D341Med (cell line): ENCODE results near the gene DPY19L2.
"Not testable (repeated sequence)": the region's sequence is repeated elsewhere in the genome, so short reads cannot be mapped to it uniquely, and the experiment has no call there.

Source experiments
- DNase-seq: peaks from one replicate; pipeline ENCODE4 v3.0.0; 2012; ENCODE audit warnings: low spot score

DPY19L2 gene

DNA sequence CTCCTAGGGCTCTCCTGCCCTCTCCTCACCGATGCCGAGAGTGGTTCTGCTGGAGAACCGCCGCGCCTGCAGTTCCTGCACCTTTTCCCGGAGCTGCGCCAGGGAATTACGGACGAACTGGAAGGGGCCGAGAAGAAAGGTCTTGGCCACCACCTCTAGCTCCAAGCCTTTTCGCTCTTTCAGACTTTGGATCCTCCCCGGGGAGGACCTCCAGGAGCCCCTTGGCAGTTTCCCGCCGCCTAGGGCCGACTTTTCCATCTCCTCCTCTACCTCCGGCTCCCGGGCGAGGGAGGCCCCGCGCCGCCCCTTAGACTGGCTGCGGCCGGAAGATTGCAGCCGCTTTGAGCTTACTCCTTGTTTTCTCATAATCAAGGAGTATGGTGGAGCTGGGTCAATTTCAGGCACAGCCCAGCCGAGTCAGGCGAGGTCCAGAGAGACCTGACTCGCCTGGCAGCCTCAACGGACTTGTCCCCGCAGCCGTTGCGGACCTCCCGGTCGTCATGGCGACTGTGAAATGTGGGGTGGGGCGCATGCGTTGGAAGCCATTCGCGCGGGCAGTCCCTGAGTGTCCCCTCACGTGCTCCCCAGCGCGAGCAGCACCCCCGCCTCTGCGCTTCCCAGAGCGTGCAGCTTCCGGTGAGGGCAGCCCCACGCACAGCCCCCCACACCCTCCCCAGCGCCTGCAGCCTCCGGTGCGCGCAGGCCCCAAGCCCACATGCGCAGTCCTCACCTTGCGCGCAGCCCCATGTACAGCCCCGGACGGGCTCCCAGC lies at the start of gene DPY19L2:
Gene DPY19L2 (minus strand): TSS at position 466 of the 772 bp plus-strand sequence. CDS start 100 bp downstream, at position 366.
- DNase-seq, result peak; percentile 66

DNA sequence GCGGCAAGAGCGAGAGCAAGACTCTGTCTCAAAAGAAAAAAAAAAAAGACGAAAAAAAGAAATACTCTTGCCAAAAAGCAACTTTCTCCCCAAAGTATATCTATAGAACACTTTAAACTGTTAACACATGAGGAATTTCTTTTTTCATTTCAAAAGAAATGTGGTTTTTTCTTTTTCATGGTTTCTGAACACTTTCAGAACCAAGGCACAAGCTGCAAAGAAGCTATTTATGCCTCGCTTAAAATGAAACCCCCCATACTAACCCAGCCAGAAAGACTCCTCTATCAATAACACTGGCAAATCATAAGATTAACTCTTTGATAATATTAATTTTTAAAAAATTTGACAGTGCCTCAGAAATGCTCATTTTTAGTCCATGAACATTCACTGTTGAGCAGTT lies 48.6 kb upstream of the DPY19L2 start:
- not testable (repeated sequence) for DNase-seq

DNA sequence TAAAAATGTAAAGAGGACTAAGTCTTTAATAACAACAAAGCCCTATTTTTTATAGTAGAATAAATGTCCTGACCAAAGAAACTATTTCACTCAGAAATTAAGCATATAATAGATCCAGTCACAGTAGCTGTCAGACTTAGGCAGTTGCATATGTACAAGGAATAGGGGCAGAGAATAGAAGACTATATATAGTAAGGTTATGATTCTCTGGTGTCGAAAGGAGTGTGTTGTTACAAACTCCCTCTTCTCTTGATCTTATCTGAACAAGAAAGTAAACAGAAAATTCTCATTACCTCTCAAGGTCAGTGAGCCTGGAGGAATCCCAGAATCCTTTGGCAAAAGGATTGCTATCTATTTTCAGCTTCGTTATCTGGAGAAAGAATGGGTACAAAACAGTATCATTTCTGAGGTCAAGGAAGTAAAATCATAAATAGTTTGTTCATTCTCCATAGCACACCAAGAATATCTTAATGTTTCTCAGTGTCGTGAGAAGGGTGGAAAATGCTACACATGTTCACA lies 46.9 kb upstream of the DPY19L2 start:
- not testable (repeated sequence) for DNase-seq

DNA sequence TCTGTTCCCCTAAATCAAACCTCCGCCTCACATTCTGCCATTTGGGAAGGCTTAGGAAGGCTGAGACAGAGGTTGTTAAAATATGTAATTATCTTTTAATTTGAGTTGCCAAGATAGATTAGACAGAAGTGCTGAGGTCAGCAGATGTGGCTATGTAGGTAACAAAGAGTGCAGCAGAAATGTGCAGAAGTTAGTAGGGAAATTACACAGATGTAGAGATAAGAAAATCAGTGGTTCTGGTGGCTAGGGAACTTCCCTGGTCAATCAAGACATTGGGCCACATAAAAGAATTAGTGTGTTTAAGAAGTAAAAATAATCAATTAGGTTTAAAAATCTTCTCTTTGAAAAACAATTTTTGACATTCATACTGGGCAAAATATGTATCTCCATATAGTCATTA lies 46.1 kb upstream of the DPY19L2 start:
- DNase-seq, result not testable (repeated sequence)

DNA sequence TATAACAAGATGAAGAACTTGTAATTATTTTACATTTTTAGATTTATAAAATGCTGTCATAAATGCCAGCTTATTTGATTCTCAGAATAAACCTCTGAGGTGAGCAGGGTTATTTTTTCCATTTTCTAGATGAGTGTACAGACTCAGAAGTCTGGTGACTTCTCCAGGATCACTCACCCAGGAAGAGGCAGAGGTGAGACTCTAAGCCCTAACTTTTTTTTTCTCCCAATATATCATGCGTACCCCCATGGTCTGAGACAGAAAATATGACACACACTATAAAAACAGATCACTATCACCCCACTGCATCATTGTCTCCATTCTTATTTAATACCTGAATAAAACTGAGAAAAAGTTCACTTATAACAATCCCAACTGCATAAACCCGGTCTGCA lies 45.4 kb upstream of the DPY19L2 start:
- not testable (repeated sequence) for DNase-seq

DNA sequence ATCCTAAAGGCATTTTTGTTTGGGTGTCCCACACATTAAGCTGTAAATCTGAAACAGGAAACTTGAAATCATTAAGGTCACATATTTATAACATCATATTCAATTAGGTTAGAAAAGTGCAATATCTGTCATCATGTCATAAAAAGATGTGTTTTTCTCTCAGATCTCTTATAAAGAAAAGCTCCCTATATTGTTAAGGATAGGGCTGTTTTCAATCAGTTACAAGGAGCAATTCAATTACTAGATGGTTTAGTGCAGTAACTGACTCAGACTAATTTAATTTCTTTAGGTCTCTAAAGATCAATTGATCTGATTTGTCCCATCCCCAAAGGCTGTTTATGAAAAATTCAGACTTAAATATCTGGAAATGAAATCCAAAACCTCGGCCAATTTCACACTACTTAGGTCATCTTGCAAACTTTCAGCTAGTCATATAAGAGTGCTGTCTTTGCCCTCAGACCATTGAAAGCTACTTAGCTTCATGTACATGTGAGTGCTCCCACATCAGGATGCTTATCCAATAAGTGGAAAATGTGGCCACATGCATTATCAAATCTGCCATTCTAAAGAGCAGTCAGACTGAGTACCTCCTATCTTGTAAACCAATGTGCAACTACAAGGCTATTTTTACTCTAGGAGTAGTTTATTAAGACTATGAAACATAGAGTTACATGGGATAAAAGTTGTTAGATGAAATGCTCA lies 44.8 kb upstream of the DPY19L2 start:
- DNase-seq, result not testable (repeated sequence)

DNA sequence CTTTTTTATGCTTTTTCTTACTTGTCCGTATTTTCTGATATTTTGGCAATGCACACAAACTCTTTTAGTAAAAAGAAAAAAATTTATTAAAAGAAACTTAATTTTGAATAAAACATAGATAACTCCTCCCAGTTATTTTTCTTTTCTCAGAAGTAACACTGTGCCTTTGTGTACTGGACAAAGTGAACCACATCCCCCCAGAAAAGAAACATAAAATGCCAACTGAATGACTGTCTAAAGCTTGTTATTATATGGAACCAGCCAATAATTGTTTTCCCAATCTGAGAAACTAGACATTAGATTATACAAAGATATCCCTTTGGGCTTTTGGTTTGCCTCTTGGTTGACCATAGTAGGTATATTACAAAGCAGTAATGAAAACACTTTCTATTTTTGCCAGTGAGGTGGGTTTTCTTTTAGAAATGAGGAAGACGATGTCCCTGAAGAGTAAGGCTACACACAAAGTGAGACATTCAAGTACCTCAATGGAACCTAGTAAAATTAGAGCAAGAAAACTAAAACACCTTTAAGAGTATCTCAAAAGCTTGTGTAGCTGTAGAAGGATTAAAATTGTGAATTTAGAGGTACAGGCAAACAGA lies 44.2 kb upstream of the DPY19L2 start:
- DNase-seq, result not testable (repeated sequence)

DNA sequence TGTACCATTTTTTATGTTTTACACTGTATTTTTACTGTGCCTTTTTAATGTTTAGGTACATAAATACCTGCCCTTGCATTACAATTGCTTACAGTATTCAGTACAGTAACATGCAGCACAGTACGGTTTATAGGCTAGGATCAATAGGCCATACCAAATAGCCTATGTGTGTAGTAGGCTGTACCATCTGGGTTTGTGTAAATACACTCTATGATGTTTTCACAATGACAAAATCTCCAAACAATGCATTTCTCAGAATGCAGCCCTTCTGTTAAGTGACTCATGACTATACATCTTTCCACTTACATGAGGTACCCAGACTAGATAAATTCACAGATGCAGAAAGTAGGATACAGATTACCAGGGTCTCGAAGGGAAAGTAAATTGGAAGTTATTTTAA lies 43.0 kb upstream of the DPY19L2 start:
- DNase-seq, result not testable (repeated sequence)

DNA sequence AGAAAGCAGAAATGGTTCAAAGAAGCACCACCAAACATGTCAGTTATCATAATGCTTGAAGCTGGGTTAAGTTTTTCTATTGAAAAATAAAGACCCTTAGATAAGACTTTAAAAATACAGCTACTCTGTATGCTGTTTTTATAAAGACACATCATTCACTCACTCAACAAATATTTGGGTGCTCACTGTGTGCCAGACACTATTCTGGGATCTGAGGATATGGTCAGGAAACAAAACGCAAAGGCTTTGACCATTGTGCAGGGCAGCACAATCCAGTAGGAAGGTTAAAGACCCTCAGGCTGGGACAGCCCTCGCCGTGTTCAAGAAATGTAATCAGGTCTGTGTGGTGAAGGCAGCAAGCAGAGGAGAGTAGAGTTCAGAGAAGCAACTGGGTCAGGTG lies 38.0 kb upstream of the DPY19L2 start:
- DNase-seq, result no peak

DNA sequence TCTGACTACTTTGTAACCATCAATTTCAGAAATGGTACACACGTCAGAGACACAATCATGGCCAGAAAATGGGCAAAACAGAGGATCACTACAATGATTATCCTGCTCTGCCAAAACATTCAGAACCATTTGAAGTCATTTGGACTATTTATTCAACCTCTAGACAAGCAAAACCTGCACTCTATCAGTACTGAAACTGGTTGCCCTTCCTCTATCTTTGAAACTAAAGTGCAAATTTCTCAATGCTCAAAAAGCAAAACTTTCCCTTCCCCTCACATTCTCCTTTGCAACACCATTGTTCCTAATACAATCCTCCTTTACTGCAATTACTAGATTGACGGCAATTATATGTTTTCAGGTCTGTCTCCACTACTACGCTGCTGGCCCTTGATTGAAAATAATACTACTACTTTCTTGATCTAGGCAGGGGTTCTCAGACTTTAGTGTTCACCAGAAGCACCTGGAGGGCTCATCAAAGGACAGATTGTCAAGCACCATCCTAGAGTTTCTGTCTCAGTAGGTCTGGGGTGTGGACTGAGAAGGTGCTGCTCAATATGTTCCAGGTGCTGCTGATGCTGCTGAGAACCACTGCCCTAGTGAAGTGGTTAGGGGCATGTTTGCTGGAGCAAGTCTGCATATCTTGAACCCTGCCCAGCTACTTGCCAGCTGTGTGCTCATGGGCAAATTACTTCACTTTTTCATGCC lies 31.5 kb upstream of the DPY19L2 start:
- DNase-seq, result not testable (repeated sequence)

DNA sequence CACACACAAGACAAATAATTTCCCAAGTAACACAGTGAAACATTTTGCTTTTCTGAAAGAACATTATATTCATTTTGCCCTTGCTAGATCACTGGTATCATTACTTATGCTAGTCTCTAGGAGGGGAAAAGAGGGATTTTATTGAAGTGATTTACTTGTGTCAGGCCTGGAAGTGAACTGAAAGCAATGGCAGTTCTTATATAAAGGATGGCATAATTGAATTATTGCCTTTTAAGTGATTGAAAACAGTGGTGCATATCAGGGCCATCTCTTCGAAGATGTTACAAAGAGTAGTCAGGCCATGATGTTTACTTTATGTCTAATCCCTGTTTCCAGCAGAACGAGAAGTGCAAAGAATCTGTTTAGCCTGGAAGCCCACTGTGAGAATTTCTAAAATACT lies 30.7 kb upstream of the DPY19L2 start:
- not testable (repeated sequence) for DNase-seq

DNA sequence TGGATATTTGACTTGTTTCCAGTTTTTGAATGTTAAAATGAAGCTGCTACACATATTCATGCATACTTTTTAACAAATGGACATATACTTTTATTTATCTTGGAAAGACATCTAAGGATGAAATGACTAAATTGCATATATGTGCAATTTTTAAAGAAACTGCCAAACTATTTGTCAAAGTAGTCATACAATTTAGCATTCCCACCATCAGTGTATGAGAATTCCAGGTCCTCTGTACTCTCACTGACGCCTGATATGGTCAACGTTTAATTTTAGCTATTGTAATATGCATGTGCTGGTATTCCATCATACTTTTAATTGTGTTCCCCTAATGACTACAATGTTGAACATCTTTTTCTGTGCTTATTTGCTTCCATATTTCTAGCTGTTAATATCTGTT lies 22.5 kb upstream of the DPY19L2 start:
- not testable (repeated sequence) for DNase-seq

DNA sequence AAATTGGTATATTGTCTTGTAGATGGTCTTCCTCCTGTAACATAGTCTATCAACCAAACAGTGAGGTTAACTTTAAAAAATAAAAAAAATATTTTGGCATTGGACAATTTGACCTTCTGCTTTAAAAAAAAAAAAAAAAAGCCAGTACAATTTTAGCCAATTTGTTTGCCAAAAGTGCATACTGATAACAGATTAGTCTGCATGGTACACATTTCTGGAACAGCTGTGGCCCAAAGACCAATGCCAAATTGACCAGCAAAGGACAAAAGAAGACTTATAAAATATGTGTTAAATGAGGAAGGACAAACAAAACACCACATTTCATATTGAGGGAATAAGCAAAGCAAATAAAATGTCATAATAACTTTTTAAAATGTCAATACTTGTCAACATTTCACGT lies 20.8 kb upstream of the DPY19L2 start:
- not testable (repeated sequence) for DNase-seq

DNA sequence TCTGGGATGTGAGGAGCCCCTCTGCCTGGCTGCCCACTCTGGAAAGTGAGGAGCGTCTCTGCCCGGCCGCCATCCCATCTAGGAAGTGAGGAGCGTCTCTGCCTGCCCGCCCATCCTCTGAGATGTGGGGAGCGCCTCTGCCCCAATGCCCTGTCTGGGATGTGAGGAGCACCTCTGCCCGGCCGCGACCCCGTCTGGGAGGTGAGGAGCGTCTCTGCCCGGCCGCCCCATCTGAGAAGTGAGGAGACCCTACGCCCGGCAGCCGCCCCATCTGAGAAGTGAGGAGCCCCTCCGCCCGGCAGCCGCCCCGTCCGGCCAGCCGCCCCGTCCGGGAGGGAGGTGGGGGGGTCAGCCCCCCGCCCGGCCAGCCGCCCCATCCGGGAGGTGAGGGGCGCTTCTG lies 18.3 kb upstream of the DPY19L2 start:
- DNase-seq, result not testable (repeated sequence)

DNA sequence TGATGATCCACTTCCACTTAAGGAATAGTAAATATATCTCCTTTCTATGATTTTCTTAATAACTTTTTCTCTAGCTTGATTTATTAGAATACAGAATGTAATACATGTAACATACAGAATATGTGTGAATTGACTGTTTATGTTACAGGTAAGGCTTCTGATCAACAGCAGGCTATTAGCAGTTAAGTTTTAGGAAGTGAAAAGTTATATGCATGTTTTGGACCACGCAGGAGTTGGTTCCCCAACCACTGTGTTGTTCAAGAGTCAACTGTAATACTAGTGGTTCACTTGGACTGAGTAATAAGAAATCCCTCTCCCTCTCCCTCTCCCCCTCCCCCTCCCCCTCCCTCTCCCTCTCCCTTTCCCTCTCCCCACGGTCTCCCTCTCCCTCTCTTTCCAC lies 17.5 kb upstream of the DPY19L2 start:
- not testable (repeated sequence) for DNase-seq

DNA sequence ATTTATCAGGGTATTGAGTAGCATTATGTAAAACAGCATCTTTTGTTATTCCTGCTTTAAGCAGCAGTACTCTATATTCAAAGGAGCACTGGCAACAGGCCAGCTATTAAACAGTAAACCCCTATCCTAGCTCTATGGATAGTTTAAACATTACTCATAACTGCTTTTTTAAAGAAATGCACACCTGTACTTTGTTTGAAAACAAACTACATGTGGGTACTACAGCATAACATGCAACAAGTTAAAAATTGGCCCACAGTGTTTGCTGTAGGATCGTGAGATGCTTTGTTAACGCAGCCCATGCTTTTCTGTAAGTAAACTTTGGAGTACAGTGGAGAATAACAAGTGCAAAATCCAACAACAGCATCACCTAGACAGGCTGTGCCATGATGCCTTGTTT lies 14.3 kb upstream of the DPY19L2 start:
- not testable (repeated sequence) for DNase-seq

DNA sequence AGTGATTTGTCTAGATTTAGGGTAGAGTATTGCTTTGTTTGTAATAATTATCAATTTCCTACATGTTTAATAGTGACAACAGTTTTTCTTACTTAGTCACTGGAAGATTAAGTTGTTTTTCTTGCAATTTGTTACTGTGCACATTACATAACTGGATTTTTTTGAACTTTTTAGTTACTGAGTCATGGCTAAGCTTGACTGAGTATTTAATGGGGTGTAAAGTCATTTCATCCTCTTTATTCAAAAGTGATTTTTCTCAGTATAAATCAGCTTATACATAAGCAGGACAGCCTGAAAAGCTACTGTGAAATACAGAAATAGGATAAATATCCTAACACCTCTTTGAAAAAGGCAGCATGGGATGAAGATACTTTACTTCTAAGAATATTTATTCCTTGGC lies 12.5 kb upstream of the DPY19L2 start:
- not testable (repeated sequence) for DNase-seq

DNA sequence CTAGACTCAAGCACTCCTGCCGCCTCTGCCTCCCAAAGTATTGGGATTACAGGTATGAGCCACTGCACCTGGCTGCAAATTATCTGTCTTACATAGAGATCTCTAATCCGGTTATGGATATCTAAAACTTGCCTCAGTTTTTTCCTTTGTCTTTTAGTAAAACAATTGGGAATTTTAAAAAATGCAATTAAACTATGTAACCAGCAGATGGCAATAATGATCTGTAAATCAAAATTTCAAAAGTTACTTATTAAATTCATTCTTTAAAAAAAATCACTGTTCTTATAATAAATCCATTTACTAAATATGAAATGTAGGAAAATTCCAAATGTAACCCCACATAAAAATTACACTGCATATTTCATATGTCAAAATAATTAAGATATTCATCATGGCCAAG lies 4.3 kb upstream of the DPY19L2 start:
- not testable (repeated sequence) for DNase-seq

DNA sequence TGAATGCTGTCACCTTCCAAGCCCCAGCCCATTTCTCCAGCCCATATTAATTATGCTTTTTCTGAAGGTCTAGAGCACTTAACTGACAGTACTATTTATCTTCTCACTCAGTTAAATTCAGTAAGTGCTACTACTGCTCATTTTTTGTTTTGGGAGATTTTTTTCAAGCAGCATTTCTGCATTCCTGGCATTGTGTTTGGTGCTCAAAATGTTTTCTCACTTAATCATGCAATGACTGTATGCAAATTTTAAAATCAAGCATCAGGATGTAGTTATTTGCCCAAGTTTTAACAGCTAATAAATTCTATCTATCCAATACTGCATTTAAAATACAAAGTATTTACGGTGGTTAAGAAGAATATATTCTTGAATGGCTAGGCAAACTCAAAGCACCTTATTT lies 1.6 kb upstream of the DPY19L2 start:
- not testable (repeated sequence) for DNase-seq

DNA sequence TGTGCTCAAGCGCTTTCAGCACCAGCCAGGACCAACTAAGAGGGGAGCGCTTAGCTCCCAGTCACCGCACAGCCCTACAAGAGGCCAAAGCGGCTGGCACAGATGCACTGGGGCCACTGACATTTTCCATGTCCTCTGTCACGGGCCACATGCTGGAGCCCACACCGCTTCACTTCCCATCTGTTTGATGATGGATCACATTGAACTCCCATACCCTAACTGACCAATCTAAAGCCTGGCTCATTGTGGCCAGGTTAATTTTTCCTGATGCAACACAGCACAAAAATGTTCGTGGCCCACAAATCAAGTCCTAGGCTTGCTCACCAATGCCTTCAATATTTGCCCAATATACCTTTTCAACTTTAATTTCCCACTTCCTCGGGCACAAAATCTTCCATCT lies 1.1 kb upstream of the DPY19L2 start:
- not testable (repeated sequence) for DNase-seq

DNA sequence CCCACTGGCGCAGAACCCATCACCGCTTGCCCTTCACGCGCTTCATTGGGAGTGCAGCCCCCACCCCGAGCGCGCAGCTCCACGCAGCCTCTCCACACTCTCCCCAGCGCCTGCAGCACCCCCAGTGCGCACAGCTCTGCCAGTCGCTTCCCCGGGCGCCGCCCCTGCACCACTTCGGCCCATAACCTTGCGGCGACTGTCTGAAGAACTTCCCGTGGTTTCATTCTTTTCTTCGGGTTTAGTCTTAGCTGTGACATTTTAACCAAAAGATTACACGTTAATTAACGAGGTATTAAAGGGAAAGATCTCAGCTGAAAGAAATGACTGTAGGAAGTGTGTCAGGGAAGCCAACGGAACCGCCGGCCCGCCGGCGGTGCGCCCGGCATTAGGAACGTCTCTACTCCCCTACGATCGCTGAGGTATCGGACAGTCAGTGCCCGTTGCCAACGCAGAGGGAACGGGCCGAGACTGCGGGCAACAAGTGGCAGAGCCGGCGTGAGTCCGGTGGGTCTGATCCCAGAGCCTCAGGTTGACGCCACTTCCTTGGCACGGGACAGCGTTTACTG lies 590 bp upstream of the DPY19L2 start:
- peak; percentile 35 for DNase-seq

DNA sequence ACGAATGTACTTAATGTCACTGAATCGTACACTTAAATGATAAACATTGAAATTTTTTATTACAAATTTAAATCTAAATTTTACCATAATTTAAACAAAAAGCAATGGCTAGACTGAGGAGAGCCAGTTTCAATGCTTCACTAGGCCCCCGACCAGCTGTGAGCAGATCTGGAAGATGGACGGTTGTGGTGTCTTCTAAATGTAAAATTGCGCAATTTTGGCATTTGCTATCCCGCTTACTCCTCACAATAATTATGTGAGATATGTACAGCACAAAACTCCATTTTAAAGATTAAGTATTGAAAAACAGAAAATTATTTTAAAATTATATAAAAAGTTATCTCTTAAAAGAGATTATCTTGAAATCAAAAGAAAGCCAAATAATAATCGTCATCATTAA lies 5.3 kb downstream of the DPY19L2 start:
- not testable (repeated sequence) for DNase-seq
